Measurements from ENCODE around the gene MAP1LC3B.
A peak's percentile ranks its signal among the peaks of the same experiment; 100 is the strongest.

Gene MAP1LC3B

DNA sequence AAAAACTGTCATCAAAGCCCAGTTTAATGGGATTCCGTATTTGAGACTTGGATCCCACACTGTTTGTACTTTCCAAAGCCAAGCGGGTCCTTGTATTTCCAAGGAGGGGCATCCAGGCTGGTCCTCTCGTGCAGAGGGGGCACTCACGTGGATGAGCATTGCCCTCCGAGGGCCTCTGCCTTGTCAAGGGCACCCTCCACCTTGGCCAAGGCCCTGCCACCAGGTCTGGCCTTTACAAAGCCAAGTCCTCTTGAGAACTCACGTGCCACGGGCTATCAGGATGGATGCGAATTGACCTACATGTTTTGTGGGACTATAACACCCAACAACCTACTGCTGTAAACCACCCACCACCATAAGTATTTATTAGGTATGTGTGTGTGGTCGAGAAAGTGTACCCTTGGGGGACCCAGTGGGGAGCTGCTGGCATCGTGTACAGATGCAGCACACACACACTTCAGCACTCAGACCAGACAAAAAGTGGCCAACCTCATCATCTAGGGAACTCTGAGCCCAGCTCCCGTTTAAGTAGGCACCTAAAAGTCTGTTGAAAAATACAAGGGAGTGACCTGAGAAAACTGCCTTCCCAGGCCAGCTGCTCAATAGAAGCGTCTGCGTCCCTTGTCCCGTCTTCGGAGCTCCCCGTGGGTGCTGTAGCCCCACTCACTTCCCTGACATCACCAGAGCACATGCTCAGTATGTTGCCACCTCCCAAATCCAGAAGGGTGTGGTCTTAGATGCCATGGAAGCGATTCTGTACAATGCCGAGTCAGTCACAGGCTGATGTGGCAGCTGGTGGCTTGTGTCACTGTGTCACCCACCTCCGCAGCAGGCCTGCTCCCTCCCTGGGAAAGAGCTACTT, 12.9 kb downstream of the MAP1LC3B start:
- no peaks in the 10 kb centered on the region for H3K27me3 Mint-ChIP-seq
- no peak for ATAC-seq
- no peak for DNase-seq
- H3K4me3 Mint-ChIP-seq: no peak overlapping the region
- peaks cover 3% of the 10 kb centered on the region for H3K4me1 Mint-ChIP-seq
- peaks cover 20% of the 10 kb centered on the region for H3K36me3 Mint-ChIP-seq (ENCODE audit: low read depth)
- H3K27ac Mint-ChIP-seq: no peak overlapping the region
- H3K9me3 Mint-ChIP-seq: no peaks in the 10 kb centered on the region

DNA sequence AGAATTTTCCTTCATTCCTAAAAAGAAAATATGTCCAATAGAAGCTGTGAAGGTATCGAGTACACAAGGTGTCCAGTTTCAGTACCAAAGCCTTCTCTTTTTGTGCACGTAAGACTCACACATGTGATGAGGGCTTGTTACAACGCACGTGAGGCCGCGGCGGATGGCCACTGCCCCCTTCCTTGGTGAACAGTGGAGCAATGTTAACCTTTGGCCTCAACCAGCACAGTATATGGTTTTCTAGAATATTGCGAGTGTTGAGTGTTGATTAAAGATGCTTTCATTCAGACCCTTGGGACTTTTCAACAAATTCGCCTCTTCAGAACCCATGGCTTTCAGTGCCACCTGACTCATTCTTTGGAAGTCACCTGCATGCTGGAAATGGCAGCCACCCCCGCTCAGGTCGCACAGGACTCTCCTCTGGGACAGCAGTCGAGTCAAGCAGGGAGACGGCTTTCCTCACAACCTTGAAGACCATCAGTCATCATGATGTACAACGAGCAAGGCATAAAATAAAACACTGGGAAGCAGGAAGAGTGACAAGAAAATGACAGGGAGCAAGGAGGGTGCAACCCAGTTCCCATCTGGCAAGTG, 14.5 kb downstream of the MAP1LC3B start:
- DNase-seq (no peak), ATAC-seq (no peak)
- Mint-ChIP-seq H3K9me3 (no peaks in the 10 kb centered on the region), H3K36me3 (ENCODE audit: low read depth) (peaks cover 13% of the 10 kb centered on the region), H3K4me3 (no peak overlapping the region), H3K27ac (no peak overlapping the region), H3K27me3 (no peaks in the 10 kb centered on the region), H3K4me1 (peaks cover 3% of the 10 kb centered on the region)

DNA sequence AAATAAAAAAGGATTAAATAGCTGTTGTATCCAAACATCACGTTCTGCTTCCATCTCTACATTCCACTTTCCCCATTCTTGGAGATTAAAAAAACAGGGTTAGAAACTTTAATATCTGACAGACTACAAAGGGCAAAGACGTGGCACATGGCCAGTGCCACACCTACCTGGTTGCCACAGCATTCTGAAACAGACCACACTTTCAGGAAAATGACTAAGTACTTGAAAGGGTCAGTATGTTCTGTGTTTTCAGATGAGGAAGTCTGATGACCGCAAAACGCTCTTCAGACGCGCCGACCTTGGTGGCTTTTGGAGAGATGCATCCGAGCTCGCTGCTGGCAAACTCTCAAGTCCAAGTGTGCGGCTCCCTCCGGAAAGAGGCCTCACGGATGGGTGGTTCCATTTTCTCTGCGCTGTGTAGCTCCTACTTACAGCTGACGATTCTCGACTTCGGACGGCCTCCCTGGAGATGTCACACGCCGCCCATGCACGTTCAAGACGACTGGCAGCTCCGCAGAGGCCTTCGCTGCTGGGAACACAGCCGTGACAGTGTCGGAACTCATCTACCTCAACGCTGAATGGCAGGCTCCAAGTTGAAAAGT, 15.5 kb downstream of the MAP1LC3B start:
- H3K27me3 Mint-ChIP-seq: no peaks in the 10 kb centered on the region
- DNase-seq (no peak), ATAC-seq (no peak)
- H3K4me1 Mint-ChIP-seq: peaks cover 3% of the 10 kb centered on the region
- no peak overlapping the region for H3K4me3 Mint-ChIP-seq
- H3K36me3 Mint-ChIP-seq (ENCODE audit: low read depth): peaks cover 11% of the 10 kb centered on the region
- no peaks in the 10 kb centered on the region for H3K9me3 Mint-ChIP-seq
- H3K27ac Mint-ChIP-seq: no peak overlapping the region

DNA sequence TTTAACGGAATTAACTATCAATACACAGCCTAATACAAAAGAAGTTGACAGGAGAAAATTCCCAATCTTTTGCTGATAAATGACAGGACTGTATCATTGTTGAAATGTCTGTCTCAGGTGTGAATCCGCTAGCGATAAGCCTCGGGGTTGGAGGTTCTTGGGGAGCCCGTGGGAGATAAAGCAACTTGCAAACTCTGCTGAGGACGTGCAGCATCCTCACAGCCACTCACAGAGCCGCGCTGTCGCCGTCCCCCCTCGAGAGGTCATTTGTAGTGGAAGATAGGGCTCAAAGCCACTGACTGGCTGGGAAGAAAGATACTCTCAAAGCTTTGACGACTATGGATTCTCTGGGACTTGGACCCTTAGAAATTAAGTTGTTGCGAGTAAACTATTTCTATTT, 17.0 kb downstream of the MAP1LC3B start:
- no peak overlapping the region for H3K27ac Mint-ChIP-seq
- H3K9me3 Mint-ChIP-seq: no peaks in the 10 kb centered on the region
- no peak overlapping the region for H3K4me3 Mint-ChIP-seq
- peaks cover 3% of the 10 kb centered on the region for H3K4me1 Mint-ChIP-seq
- ATAC-seq: no peak
- H3K27me3 Mint-ChIP-seq: no peaks in the 10 kb centered on the region
- H3K36me3 Mint-ChIP-seq (ENCODE audit: low read depth): peaks cover 7% of the 10 kb centered on the region
- DNase-seq: no peak

DNA sequence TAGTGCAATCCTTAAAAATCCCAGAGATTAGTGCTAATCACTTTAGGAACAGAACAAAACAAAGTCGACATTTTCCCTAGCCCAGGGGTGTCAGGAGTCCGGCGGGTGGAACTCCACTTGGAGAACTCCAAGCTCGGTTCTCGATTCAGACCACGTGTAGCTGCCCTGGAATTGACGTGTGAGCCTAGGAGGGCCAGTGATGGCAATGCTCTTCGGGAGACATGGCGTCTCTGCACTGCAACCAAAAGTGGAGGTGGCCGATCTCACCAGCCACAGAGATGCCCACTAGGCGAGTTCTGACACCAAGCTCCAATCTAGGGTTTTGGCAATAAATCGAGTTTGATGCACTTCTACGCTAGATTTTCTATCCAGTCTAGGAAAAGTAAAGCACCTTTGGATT, 17.6 kb downstream of the MAP1LC3B start:
- Mint-ChIP-seq H3K4me3 (no peak overlapping the region), H3K27ac (no peak overlapping the region), H3K9me3 (no peaks in the 10 kb centered on the region), H3K27me3 (no peaks in the 10 kb centered on the region), H3K36me3 (ENCODE audit: low read depth) (peaks cover 7% of the 10 kb centered on the region), H3K4me1 (peaks cover 3% of the 10 kb centered on the region)
- no peak for DNase-seq
- ATAC-seq: no peak

DNA sequence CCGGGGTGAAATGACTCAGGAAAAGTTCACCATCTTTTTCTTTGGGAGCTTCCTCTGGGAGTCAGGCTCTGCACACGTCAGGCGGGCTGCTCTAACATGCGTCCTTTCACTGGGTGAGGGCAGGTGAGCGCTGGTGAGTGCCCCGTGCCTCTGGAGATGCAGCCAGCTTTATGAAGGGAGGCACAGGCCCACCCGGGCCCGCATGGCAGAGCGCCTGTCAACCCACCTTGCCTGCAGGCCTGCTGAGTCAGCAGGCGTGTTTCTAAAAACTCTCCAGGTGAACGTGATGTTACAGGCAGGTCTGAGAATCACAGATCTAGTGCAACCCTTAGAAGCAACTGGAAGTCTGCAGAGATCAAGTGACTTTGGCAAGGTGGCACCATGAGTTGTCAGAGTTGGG, 18.4 kb downstream of the MAP1LC3B start:
- Mint-ChIP-seq H3K27ac (no peak overlapping the region), H3K4me3 (no peak overlapping the region)

DNA sequence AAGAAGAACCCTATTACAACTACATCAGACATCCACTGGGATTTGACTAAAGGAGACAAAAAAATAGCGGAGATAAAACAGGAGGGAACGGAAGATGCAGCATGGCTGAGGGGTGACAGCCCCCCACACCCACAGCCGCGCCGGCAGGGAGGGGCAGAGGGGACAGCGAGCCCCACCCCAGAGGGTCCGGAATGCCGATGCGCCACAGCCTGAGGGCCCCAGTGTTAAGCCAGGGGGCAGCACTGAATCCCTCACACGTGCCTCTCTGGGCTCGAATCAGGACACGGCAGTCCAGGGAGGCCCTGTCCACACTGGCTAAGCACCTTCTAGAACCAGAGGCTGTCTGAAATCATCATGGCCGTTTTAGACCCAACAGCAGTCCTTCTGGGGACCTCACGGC, 18.8 kb downstream of the MAP1LC3B start:
- Mint-ChIP-seq H3K4me1 (peaks cover 3% of the 10 kb centered on the region), H3K4me3 (no peak overlapping the region), H3K36me3 (ENCODE audit: low read depth) (peaks cover 4% of the 10 kb centered on the region), H3K27ac (no peak overlapping the region), H3K27me3 (no peaks in the 10 kb centered on the region), H3K9me3 (no peaks in the 10 kb centered on the region)
- DNase-seq (no peak), ATAC-seq (no peak)

More for the DNA sequence above, 18.4 kb downstream of the MAP1LC3B start:
- Mint-ChIP-seq H3K9me3 (no peaks in the 10 kb centered on the region), H3K27me3 (no peaks in the 10 kb centered on the region), H3K36me3 (ENCODE audit: low read depth) (peaks cover 5% of the 10 kb centered on the region), H3K4me1 (peaks cover 3% of the 10 kb centered on the region)
- ATAC-seq (no peak), DNase-seq (no peak)

DNA sequence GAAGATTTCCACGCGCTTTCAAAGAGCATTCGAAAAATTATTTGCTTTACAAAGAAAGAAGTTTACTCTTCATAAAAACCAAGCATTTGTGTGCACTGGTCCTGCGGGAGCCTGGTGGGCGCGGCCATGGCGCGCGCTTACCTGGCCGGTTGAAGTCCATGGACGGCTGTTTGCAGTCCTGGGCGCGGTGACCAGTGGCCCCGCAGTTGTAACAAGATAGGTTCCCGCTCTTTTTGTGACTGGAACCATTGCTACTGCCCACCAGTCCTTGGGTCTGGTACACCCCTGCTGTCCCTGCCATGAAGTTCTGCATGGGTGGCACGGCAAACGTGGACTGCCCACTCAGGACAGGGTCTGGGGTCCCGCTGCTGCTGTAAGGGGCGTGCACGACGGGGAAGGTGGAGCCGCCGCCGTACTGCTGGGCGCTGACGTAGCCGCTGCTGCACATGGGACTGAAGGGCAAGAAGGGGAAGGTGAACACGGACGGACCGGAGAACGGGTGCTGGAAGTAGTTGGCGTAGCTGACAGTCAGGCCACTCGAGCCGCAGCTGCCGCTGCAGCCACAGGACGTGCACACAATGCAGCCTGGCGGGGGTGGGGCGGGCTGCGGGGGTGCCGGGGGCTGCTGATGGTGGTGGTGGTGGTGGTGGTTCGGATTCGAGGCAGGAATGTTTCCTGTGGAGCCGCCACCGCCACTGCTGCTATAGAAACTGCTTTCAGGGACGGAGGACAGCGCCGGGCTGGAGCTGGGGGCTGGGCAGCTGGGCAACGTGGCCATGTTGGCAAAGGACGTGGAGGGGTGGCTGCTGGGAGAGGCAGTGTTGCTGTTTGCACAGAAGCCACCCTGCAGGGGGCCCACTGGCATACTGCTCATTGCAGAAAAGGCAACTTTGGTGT, 19.5 kb downstream of the MAP1LC3B start:
- no peak overlapping the region for H3K4me3 Mint-ChIP-seq
- H3K36me3 Mint-ChIP-seq (ENCODE audit: low read depth): peaks cover 4% of the 10 kb centered on the region
- no peaks in the 10 kb centered on the region for H3K27me3 Mint-ChIP-seq
- no peak for DNase-seq
- H3K4me1 Mint-ChIP-seq: peaks cover 3% of the 10 kb centered on the region
- no peak overlapping the region for H3K27ac Mint-ChIP-seq
- no peak for ATAC-seq
- no peaks in the 10 kb centered on the region for H3K9me3 Mint-ChIP-seq

DNA sequence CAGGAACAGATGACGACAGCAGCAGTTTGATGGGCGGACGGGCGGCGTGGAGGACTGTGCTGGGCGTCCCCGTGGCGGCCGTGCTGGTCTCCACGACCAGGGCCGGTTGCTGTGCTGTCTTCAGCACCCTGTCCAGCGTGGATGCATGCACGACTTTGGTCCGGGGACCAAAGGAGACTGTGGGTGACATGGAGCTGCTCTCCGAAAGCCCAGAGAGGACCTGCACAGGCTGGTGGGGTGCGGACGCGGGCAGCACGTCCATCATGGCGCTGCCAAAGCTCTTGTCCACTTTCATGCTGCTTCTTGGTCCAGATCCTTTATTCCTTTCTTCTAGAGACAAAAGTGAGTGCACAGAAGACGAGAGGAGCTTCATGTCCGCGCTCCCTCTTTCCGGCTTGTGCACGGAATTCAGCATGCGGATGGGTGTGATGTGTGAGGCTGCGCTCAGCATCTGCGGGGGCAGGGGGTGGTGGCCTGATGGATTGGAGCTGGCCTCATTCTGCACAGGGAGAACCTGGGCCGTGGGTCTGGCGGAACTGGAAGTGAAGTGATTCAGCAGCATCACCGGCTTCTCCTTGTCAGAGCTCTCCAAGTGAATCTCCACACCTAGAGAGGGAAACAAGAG, 20.3 kb downstream of the MAP1LC3B start:
- no peaks in the 10 kb centered on the region for H3K9me3 Mint-ChIP-seq
- H3K36me3 Mint-ChIP-seq (ENCODE audit: low read depth): peaks cover 4% of the 10 kb centered on the region
- no peak for ATAC-seq
- H3K4me3 Mint-ChIP-seq: no peak overlapping the region
- no peak for DNase-seq
- peaks cover under 1% of the 10 kb centered on the region for H3K4me1 Mint-ChIP-seq
- H3K27me3 Mint-ChIP-seq: no peaks in the 10 kb centered on the region
- H3K27ac Mint-ChIP-seq: no peak overlapping the region

DNA sequence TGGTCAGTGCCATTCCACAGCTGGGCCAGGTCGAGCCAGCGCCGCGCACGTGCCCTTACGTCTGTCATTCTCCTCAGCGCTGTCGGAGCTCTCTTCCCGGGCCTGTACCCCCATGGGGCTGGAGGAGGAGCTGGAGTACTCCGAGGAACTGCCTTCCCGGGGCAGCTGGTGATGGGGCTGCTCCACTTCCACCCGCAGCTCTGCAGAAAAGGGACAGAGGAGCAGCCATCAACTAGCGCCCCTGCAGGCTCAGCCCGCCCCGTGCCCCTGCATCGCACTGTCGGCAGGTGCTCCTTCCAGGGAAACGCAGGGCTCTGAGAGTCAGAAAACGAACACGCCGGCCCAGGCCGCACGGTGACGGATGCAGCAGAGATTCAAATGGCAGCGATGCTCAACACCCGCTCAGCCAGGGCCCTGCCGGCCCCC, 20.9 kb downstream of the MAP1LC3B start:
- Mint-ChIP-seq H3K4me1 (no peaks in the 10 kb centered on the region), H3K4me3 (no peak overlapping the region), H3K9me3 (no peaks in the 10 kb centered on the region), H3K27me3 (no peaks in the 10 kb centered on the region), H3K36me3 (ENCODE audit: low read depth) (peaks cover 4% of the 10 kb centered on the region), H3K27ac (no peak overlapping the region)
- DNase-seq: no peak
- no peak for ATAC-seq

DNA sequence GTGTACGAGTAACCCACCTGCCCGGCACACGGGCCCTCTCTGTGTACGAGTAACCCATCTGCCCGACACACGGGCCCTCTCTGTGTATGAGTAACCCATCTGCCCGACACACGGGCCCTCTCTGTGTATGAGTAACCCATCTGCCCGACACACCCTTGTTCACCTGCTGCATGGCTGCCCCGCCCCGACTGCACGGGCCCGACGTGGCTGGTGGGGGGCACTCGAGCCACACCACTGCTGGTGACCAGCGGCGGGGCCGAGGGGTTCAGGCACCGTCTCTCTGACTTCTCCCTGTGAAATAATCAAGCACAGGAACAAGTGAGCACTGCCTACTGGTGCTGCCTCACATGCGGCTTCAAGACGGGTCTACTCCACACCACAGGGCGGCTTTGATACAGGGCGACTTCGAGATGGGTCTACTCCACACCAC, 22.1 kb downstream of the MAP1LC3B start:
- DNase-seq (no peak), ATAC-seq (no peak)
- Mint-ChIP-seq H3K4me1 (no peaks in the 10 kb centered on the region), H3K36me3 (ENCODE audit: low read depth) (peaks cover 4% of the 10 kb centered on the region), H3K27ac (no peak overlapping the region), H3K9me3 (no peaks in the 10 kb centered on the region), H3K4me3 (no peak overlapping the region), H3K27me3 (no peaks in the 10 kb centered on the region)

DNA sequence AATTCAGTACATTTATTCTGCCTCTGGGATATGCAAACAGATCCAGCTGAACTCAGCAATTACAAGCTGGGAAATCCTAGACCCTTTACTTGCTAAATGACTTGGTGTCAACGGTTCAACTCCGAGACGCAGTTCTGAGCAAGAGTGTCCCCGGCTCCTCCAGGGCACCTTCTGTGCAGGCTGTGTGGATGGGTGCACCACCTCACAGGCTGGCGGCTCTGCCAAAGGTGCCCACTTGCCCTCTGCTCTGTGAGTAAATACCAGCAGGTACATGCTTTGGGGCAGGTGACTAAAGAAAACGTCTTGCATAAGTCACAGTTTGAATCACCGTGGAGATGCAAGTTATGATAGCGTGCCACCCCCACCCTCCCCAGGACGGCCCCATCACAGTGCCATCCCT, 23.3 kb downstream of the MAP1LC3B start:
- peaks cover 7% of the 10 kb centered on the region for H3K36me3 Mint-ChIP-seq (ENCODE audit: low read depth)
- H3K9me3 Mint-ChIP-seq: no peaks in the 10 kb centered on the region
- no peaks in the 10 kb centered on the region for H3K4me1 Mint-ChIP-seq
- H3K27ac Mint-ChIP-seq: no peak overlapping the region
- no peak for ATAC-seq
- DNase-seq: no peak
- no peak overlapping the region for H3K4me3 Mint-ChIP-seq
- no peaks in the 10 kb centered on the region for H3K27me3 Mint-ChIP-seq

DNA sequence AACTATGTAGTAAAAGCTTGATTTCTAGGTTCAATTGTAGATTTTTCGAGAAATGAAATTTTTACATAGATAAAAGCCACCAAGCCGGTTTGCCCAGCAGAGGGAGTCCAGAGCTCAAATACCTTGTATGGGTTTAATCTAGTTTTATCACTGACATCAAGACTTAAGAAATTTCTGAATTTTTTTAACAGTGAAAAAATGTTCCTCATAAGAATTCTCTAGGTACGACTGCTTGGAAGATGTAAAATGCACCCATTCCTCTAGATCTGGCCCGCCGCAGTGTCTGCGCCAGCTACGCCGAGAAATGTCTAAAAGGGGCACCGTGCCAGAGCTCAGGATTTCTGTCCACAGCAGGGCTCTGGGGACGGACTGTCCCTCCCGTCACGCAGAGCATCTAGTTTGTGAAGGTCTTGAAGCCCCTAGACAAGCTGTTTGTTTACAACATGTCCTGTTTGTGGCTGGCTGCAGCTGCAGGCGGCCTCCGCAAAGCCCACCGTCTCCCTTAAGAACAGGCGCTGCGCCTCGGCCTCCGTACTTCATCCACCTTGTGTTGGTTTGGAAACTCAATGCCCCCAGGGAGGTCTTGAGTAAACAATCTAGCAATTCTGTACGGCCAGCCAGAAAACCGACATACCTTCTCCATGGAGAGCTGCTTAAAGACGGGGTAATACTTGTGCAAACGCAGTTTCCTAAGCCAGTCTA, 24.8 kb downstream of the MAP1LC3B start:
- H3K27ac Mint-ChIP-seq: no peak overlapping the region
- H3K4me3 Mint-ChIP-seq: no peak overlapping the region
- no peaks in the 10 kb centered on the region for H3K4me1 Mint-ChIP-seq
- H3K36me3 Mint-ChIP-seq (ENCODE audit: low read depth): peaks cover 7% of the 10 kb centered on the region
- H3K27me3 Mint-ChIP-seq: no peaks in the 10 kb centered on the region
- no peaks in the 10 kb centered on the region for H3K9me3 Mint-ChIP-seq
- DNase-seq (peak; percentile 34), ATAC-seq (no peak)
